EL (cell line): ENCODE data around the gene ATP2C2.
A peak's percentile ranks its signal among the peaks of the same experiment; 100 is the strongest.
"Not testable (repeated sequence)": the region's sequence is repeated elsewhere in the genome, so short reads cannot be mapped to it uniquely, and the experiment has no call there.

Source experiments
- DNase-seq: peaks from one replicate; pipeline ENCODE4 v3.0.0-alpha.2; 2016

Gene ATP2C2, protein sequence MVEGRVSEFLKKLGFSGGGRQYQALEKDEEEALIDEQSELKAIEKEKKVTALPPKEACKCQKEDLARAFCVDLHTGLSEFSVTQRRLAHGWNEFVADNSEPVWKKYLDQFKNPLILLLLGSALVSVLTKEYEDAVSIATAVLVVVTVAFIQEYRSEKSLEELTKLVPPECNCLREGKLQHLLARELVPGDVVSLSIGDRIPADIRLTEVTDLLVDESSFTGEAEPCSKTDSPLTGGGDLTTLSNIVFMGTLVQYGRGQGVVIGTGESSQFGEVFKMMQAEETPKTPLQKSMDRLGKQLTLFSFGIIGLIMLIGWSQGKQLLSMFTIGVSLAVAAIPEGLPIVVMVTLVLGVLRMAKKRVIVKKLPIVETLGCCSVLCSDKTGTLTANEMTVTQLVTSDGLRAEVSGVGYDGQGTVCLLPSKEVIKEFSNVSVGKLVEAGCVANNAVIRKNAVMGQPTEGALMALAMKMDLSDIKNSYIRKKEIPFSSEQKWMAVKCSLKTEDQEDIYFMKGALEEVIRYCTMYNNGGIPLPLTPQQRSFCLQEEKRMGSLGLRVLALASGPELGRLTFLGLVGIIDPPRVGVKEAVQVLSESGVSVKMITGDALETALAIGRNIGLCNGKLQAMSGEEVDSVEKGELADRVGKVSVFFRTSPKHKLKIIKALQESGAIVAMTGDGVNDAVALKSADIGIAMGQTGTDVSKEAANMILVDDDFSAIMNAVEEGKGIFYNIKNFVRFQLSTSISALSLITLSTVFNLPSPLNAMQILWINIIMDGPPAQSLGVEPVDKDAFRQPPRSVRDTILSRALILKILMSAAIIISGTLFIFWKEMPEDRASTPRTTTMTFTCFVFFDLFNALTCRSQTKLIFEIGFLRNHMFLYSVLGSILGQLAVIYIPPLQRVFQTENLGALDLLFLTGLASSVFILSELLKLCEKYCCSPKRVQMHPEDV

DNA sequence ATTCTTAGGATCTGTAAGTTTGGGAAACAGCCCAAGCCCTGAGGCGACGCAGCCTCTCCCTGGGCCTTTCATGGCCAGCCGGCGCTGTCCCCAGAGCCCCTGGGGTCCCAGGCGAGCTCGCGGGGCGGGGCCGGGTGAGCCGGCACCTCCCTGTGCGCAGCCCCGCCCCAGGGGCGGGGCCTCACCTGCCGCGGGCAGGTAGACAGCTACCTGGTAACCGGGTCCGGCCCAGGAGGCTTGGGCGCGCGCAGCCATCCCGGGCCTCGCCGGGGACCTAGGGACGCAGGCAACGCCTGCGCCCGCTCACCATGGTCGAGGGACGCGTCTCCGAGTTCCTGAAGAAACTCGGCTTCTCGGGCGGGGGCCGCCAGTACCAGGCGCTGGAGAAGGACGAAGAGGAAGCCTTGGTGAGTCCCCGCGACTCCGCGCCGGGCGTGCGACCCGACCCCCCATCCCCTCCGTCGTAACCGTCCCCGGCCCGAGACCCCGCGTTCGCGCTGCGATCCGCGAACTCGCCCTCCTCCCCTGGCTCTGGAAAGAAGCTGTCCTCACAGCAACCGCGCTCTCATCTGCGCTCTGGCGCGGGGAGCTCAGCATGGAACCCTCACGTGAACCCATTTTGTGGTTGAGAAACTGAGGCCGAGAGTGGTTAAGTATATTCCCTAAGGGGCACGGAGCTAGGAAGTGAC is at the start of gene ATP2C2:
TSS of gene ATP2C2 (plus strand) at position 231 of the 689 bp plus-strand sequence. CDS start at position 309, 78 bp downstream.
- no peak for DNase-seq

DNA sequence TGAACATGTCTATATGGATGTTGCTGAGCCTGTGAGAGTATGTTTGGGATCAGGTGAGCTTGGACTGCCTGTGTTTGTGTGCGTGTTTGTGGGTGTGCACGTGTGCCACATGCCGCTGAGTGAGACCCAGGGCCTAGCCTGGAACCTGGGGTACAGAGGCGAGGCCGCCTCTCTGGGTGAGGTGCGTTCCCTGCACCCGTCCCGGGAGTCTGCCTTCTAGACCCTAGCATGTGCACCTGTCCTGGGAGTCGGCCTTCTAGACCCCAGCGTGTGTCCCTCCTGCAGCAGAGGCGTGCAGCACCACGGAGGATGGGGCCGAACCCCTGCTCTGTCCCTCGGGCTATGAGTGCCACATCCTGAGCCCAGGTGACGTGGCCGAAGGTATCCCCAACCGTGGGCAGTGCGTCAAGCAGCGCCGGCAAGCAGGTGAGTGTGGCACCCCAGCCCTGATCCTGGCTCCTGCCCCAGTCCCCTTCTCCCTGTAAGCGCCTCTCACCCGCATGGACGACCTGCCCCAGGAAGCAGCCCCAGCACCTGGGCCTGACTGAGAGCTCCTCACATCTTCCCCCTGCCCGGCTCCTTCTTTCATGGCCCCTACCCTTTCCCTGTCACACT is 49.1 kb upstream of the ATP2C2 start:
- no peak for DNase-seq

DNA sequence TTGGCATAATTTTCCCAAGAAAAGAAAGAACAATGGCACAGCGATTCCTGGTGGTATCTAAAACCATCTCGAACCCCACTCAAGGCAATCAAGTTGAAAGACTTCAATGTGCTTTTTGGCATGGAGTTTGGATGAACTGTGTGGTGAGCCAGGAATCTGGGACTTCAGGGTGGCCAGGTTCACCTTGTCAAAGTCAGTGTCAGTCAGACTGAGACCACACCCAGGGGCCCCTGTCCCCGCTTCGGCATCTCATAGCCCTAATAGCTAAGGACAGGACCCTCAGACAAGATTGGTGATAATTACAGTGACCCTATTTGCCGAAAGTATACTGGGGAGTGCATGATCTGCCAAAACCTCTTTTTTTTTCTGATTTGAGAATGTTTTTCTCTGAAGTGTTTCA is 47.8 kb upstream of the ATP2C2 start:
- no peak for DNase-seq

DNA sequence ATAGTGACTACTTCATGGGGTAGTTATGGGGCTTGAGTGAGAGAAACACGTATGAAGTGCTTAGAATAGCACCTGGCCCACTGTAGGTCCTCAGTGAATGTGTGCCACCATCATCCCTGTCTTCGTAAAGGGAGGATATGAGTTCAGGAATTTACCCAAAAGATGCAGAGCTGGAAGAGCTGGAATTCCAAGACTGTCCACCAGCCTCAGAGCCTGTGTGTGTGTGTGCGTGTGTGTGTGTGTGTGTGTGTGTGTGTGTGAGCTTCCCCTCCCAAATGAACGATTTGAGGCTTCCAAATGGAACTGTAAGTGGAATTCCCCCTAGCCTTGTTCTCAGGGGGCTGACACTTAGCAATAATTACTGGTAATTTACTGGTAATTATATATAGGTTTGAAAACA is 46.4 kb upstream of the ATP2C2 start:
- DNase-seq: no peak

DNA sequence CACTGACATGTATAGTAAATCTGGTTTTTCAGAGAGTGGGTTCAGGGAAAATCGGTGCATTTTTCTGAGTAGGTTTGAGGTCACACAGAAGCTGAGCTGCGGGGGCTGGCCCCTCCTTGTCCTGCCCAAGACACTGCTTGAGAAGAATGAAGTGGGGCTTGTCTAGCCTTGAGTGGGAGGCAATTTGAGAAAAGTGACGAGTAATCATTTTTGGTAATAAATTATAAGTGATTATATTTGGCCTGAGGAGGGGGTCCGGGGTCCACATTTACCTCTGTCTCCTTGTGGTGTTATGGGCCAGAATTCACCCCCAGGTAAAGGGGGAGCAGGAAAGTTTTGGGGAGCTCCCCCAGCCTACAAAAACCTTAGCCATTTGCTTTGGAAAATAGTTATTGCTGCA is 45.6 kb upstream of the ATP2C2 start:
- no peak for DNase-seq

DNA sequence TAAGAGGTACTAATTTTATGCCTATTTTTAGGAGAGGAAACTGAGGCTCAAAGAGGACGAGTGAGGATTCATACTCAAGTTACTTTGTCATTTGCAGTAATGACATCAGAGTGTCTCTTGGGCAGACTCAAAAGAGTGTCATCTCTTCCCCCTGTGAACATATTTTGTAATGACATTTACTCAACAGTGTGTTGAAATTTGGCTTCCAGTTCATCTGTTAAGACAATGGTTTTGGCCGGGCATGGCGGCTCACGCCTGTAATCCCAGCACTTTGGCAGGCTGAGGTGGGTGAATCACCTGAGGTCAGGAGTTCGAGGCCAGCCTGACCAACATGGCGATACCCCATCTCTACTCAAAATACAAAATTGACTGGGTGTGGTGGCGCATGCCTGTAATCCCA is 44.7 kb upstream of the ATP2C2 start:
- DNase-seq: no peak

DNA sequence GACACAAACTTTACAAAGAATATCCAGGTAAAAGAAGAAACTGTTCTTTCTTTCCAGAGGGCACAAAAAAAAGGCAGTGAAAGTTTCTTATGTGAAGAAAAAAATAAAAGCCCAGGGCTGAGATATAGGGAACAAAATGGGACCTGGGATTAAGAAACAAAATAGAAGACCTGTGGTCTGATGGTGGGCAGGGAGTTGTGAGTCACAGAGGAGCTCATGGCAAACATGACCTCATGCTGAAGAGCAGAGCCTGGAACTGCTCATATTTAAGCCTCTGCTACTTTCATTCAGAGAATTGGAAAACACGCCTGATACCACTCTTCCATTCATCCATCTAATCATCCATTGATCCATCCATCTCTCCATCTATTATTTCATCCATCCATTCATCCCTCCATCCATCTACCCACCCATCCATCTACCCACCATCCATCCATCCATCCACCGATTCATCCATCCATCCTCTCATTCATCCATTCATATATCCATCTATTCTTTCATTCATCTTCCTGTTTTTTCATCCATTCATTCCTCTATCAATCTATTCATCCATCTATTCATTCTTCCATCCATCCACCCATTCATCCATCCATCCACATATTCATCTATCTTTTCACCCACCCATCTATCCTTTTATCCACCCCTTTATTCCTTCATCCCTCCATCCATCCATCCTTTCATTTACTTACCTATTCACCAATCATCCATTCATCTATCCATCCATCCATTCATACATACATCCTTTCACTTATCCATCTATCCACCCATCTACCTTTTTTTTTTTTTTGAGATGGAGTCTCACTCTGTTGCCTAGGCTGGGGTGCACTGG is 43.7 kb upstream of the ATP2C2 start:
- no peak for DNase-seq

DNA sequence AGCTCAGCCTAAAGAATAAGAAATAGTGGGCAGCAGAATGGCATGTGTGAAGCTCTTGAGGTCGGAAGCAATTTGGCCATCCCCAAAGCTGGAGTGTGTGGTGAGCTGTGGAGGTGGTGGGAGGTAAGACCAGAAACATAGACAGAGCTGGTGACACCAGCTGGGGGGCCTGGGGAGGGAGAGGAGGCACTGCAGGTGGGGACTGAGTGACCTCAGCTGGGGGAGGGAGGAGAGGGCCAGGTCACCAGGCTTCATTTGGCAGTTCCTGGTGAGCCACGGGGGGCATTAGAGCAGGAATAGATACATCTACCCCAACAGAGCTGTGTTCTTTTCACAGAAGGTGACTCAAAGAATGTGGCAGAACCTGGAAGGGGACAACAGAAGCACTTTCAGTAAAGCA is 41.8 kb upstream of the ATP2C2 start:
- no peak for DNase-seq

DNA sequence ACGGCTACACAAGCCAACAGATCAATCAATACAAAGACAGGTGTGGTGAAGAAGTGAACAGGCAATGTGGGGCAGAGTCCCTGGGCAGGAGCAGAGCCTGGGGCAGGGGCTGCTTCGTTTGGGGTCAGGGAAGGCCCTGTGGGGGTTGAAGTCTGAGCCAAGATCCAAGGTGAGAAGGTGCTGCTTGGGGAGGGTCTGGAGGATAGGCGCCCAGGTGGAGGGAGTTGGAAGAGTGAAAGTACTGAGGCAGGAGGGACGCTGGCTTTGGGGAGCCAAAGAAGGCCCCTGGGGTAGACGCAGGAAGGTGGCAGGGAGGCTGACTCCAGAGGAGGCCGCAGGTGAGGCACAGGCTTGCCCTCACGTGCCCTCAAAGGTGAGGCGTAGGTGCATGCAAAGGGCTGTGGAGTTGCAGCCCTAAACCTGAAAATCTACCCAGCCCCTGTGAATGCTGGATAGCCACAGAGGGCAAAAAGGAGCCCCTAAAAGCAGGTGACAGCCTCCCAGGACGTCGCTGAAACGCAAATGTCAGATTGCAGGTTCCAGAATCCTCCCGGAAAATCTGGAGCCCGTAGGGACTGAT is 40.3 kb upstream of the ATP2C2 start:
- DNase-seq: no peak

DNA sequence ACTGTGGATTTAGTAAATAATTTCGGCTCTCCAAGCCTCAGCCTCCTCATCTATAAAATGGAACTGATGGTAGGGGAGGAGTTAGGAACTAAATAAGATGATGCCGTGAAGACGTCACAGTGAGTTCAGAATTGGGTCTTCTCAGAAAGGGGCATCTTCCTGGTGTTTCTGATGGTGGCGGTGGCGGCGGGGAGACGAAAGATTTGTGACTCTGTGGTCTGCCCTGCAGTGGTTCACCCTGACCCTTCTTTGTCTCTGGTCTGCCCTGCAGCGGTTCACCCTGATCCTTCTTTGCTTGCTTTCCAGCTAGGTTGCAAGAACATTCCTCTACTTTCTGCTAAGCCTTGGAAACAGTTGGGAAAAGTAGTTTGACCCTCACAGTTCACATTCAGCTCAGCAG is 39.3 kb upstream of the ATP2C2 start:
- DNase-seq: no peak

DNA sequence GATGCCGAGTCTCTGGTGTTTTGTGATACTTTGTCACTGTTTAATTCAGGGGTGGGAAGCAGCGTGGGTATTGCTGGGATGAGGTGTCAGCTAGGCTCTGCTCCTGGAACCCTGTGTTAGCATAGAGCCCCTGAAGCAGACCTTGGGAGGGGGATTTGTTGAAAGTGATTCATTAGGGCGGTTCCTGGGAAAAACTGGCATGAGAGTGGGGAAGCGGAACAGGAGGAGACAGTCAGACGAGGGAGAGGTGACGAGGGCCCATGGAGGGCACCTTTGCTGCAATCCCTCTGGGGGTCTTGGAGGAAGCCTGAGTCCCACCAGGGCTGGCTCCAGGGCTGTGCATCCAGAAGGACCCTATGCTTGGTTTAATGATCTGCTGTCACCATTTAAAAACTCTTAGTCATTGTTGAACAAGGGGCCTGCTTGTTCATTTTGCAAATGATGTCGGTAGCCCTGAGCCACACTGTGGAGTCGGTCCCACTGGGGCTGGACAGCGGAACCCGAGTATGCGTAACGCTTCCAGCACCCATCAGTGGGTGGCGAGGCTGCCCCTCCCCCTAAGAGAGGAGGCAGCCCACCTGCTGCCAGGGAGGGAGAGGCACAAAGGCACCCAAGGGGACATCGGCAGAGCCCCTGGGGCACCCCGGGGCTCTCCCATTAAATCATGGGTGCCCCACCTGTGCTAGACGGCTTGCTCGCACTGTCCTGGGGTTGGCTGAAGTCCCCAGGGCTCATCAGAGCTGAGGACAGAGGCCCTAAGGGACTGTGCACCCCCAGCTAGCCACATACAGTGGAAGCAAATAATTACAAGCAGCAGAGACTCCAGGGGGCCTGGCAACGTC is 38.3 kb upstream of the ATP2C2 start:
- DNase-seq: no peak

DNA sequence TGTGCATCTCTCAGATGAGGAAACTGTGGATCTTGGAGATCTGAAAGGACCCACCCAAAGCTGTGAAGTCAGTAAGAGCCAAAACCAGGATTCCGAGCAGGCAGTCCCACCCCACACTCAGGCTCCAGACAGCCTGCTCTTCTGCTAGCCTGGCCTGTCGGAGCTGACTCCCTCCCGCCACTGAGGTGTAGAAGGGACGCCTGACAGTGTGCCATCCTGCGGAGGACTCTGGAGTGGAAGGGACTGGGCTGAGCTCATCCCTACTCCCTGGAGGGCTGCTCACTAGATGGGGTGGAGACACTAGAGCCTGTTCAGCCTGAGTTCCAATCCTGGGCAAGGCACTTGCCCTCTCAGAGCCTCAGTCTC is 37.7 kb upstream of the ATP2C2 start:
- no peak for DNase-seq

DNA sequence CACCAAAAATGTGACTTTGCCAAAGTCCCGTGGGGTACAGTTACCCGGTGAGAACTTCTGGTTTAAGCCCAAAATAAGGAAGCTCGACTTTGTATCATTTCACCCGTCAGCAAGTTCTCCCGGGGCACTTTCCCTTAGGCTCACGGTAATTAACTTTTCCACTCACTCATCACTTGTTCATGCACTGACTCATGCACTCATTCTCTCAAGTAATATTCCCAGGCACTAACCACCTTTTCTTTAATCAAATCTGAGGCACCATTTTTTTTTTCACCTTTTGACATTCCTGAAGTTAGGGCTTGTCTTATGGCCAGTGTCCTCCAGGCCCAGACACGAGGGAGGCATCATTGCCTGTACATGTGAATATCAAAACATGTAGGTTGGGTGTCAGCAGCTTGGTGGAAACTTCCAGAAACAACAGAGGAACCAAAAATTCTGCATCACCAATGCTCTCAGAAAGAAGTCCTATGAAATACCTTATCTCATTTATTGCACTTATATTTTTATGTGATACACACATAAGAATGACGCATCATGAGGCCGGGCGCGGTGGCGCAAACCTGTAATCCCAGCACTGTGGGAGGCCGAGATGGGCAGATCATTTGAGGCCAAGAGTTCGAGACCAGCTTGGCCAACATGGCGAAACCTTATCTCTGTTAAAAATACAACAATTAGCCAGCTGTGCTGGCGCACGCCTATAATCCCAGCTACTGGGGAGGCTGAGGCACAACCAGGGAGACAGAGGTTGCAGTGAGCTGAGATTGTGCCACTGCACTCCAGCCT is 36.1 kb upstream of the ATP2C2 start:
- DNase-seq: peak; percentile 8

DNA sequence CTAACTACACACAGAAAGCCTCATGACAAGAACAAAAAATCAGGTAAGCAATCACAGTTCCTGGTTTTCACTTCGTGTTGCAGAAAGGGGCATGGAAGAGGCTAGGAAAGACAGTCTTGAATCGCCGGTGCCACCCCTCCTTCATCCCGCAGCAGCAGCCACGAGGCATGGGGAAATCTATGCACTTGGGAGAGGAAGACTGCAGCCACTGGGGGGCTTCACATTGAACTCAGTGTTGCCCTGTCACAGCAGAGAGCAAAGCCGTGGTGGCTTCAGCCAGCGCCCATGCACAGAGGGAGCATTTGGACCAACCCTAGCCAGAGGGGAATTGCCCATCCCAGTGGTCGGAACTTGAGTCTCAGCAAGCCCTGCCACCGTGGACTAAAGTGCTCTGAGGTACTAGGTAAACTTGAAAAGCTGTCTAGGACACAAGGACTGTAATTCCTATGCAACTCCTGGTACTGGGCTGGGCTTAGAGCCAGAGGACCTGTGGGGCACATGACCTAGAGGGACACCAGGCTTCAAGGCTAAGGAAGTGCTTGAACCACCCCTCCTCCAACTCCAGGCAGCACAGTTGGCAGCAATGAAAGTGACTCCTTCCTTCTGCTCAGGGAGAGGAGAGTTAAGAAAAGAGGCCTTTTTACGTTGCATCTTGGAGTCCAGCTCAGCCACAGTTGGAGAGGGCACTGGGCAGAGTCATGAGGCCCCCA is 35.2 kb upstream of the ATP2C2 start:
- no peak for DNase-seq

DNA sequence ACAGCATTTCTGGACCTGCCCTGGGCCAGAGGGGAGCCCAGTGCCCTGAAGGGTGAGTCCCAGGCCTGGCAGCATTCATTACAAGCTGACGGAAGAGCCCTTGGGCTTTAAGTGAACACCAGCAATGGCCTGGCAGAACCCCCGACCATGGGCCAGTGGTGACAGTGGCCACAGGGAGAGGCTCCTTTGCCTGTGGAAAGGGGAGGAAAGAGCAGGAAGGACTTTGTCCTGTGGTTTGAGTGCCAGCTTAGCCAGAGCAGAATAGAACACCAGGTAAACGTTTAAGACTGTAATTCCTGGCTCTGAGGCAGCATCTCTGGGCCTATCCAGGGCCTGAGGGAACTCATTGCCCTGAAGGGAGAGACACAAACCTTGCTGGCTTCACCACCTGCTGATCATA is 34.3 kb upstream of the ATP2C2 start:
- no peak for DNase-seq

DNA sequence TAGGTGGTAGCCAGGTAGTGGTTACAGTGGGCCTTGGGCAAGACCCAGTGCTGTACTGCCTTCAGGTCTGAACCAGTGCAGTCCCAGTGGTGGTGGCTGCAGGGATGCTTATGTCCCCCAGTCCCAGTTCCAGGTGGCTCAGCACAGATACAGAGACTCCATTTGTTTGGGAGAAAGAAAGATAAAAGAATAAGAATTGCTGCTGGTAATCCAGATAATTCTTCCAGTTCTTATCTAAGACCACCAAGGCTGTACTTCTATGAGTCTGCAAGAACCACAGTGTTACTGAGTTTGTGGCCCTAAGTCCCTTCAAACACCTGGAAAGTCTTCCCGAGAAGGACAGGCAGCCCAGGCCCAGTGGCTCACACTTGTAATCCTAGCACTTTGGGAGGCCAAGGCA is 33.9 kb upstream of the ATP2C2 start:
- no peak for DNase-seq

DNA sequence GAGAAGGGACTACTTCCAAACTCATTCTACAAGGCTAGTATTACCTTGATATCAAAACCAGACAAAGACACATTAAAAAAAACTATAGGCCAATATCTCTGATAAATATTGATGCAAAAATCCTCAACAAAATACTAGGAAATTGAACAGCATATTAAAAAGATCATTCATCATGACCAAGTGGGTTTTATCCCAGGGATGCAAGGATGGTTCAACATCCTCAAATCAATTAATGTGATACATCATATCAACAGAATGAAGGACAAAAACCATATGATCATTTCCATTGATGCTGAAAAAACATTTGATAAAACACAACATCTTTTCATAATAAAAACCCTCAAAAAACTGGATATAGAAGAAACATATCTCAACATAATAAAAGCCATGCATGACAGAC is 31.1 kb upstream of the ATP2C2 start:
- DNase-seq: not testable (repeated sequence)

DNA sequence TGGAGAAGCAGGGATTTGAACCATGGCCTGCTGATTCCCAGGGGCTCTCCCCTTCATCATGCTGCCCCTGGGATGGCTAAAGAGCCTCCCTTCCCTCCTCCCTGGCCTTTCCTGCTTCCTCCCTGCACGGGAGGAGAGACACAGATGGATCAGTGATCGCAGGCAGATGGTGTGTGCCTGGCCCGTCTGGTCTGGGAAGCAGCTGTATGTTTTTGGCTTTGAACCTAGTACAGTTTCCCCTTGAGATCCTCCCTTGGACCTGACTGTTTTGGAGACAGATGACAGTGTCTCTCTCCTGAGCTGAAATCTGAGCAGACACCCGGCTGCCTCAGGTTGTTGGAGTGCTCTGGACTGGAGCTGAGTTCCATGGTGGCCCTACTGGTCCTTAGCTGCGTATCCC is 29.0 kb upstream of the ATP2C2 start:
- DNase-seq: no peak

DNA sequence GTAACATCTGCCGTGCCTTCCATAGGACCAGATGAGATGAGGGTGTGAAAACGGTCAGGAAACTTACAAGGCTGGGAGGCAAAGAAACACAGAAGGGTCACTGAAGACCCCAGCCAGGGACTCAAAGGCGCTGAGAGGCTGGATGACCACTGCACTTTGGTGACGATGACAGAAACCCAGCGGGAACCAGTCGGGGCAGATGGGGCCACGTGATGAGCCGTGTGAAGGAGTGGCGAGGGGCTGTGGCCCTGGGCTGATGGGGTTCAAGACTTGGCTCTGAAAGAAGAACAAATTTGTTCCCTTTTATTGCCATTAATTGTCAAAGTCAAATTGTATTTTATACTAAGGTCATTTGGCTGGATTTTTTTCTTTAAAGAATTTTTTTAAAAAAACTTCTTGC is 28.6 kb upstream of the ATP2C2 start:
- no peak for DNase-seq
